HepG2 (cell line): Measurements from ENCODE around the gene PATZ1. TPM values are rescaled to one million over a fixed set of nuclear protein-coding genes. Genes with fewer than 3 reads are reported as not detected.
A peak's percentile ranks its signal among the peaks of the same experiment; 100 is the strongest.

Source experiments
- CCAR2 ChIP-seq: fragments of 200-400 bp; formaldehyde crosslinking; optimal IDR thresholded peaks from 2 replicates; pipeline ENCODE3; 2018; ENCODE audit warnings: low read depth, mild to moderate bottlenecking, low read length, moderate library complexity
- CSRNP2 ChIP-seq: sonication (generic); formaldehyde crosslinking; conservative IDR thresholded peaks from 2 replicates; pipeline ENCODE4 v1.8.0; 2022; ENCODE audit warnings: low read depth, missing genetic modification reagents
- ESRRA ChIP-seq: sonication (generic); formaldehyde crosslinking; IDR thresholded peaks from 2 replicates; pipeline ENCODE4 v1.5.1; 2020; ENCODE audit warnings: mild to moderate bottlenecking, low read depth, missing genetic modification reagents
- FIP1L1 ChIP-seq: fragments of 200-400 bp; formaldehyde crosslinking; IDR thresholded peaks from 2 replicates; pipeline ENCODE4 v1.6.1; 2018; ENCODE audit warnings: low read depth, mild to moderate bottlenecking, low read length, moderate library complexity, borderline replicate concordance; ENCODE audit not compliant: insufficient read depth
- FOXA1 ChIP-seq, 2 experiments: fragments of 450-650 bp in 1 of 2; sonication (generic) in 1 of 2; formaldehyde crosslinking in 1 of 2; IDR thresholded peaks; 2 replicates each; pipeline versions ENCODE4 v1.4.0 to v1.6.1; 2016 to 2020; ENCODE audit warnings: missing genetic modification reagents in 1 of 2
- GABPB1 ChIP-seq: IDR thresholded peaks from 2 replicates; pipeline ENCODE4 v1.6.1; 2016; ENCODE audit warnings: mild to moderate bottlenecking, missing genetic modification reagents, moderate library complexity, missing compliant biosample characterization
- GPBP1L1 ChIP-seq: sonication (generic); formaldehyde crosslinking; IDR thresholded peaks from 2 replicates; pipeline ENCODE4 v1.5.0; 2020; ENCODE audit warnings: mild to moderate bottlenecking, missing genetic modification reagents
- HMGXB4 ChIP-seq, 2 experiments: sonication (generic) in 1 of 2; formaldehyde crosslinking in 1 of 2; IDR thresholded peaks; 2 replicates each; pipeline versions ENCODE4 v1.4.0 to v1.6.1; 2018 to 2020; ENCODE audit warnings: missing genetic modification reagents in 2 of 2, borderline replicate concordance in 1 of 2, low read depth in 1 of 2, mild to moderate bottlenecking in 1 of 2, missing biosample characterization in 1 of 2
- KLF15 ChIP-seq: sonication (generic); formaldehyde crosslinking; IDR thresholded peaks from 2 replicates; pipeline ENCODE4 v1.8.1; 2023; ENCODE audit warnings: borderline replicate concordance, mild to moderate bottlenecking, inconsistent platforms, missing genetic modification reagents, mixed read lengths
- MED1 ChIP-seq: sonication (generic); formaldehyde crosslinking; IDR thresholded peaks from 2 replicates; pipeline ENCODE4 v1.4.0; 2020; ENCODE audit warnings: missing genetic modification reagents
- MLLT10 ChIP-seq: sonication (generic); formaldehyde crosslinking; IDR thresholded peaks from 2 replicates; pipeline ENCODE4 v1.4.0; 2020; ENCODE audit warnings: missing genetic modification reagents
- MXD4 ChIP-seq: IDR thresholded peaks from 2 replicates; pipeline ENCODE4 v1.6.1; 2016; ENCODE audit warnings: mild to moderate bottlenecking, missing biosample characterization, missing genetic modification reagents
- NCOA2 ChIP-seq: sonication (generic); formaldehyde crosslinking; IDR thresholded peaks from 2 replicates; pipeline ENCODE4 v1.8.0; 2022; ENCODE audit warnings: inconsistent platforms
- POLR2A ChIP-seq, 2 experiments: IDR thresholded peaks; 2 replicates each; pipeline ENCODE4 v1.6.1; 2011; ENCODE audit warnings: low read depth in 2 of 2, low read length in 2 of 2, mild to moderate bottlenecking in 1 of 2, moderate library complexity in 1 of 2; ENCODE audit not compliant: insufficient read depth in 1 of 2
- TBP ChIP-seq: sonication (generic); formaldehyde crosslinking; IDR thresholded peaks from 2 replicates; pipeline ENCODE4 v1.5.0; 2020; ENCODE audit warnings: missing genetic modification reagents
- ZFP36L2 ChIP-seq: sonication (generic); formaldehyde crosslinking; IDR thresholded peaks from 2 replicates; pipeline ENCODE4 v1.4.0; 2020; ENCODE audit warnings: missing genetic modification reagents
- ZNF232 ChIP-seq: sonication (generic); formaldehyde crosslinking; IDR thresholded peaks from 2 replicates; pipeline ENCODE4 v1.4.0; 2020; ENCODE audit warnings: missing genetic modification reagents, borderline replicate concordance
- ZNF44 ChIP-seq: sonication (generic); formaldehyde crosslinking; IDR thresholded peaks from 2 replicates; pipeline ENCODE4 v1.5.1; 2020; ENCODE audit warnings: mild to moderate bottlenecking, missing genetic modification reagents
- ZNF552 ChIP-seq: sonication (generic); formaldehyde crosslinking; IDR thresholded peaks from 2 replicates; pipeline ENCODE4 v1.9.0; 2022; ENCODE audit warnings: missing genetic modification reagents, mild to moderate bottlenecking, borderline replicate concordance
- ZNF629 ChIP-seq: sonication (generic); formaldehyde crosslinking; conservative IDR thresholded peaks from 2 replicates; pipeline ENCODE4 v1.5.0; 2020; ENCODE audit warnings: missing genetic modification reagents
- ZNF772 ChIP-seq: sonication (generic); formaldehyde crosslinking; IDR thresholded peaks from 2 replicates; pipeline ENCODE4 v1.5.0; 2020; ENCODE audit warnings: mild to moderate bottlenecking, missing genetic modification reagents
- ZNF816 ChIP-seq: sonication (generic); formaldehyde crosslinking; IDR thresholded peaks from 2 replicates; pipeline ENCODE4 v1.8.0; 2022; ENCODE audit warnings: missing genetic modification reagents, mild to moderate bottlenecking, borderline replicate concordance
- ZUFSP ChIP-seq: sonication (generic); formaldehyde crosslinking; IDR thresholded peaks from 2 replicates; pipeline ENCODE4 v1.9.0; 2021; ENCODE audit warnings: missing genetic modification reagents, mild to moderate bottlenecking, borderline replicate concordance
- polyA plus RNA-seq, 8 experiments: library from polyadenylated mRNA; depleted of rRNA in 3 of 8; stranded (reverse) in 7 of 8; unstranded in 1 of 8; fragments of >200 nt; fragmentation: Illumina TruSeq in 4 of 8; extraction: Trizol in 4 of 8; gene quantifications; 2 replicates each; pipeline versions ENCODE4 v1.2.1 to v1.2.3, GENCODE V29; 2011 to 2016; ENCODE audit warnings: low read depth in 4 of 8, missing spikeins in 1 of 8, mixed read lengths in 1 of 8; ENCODE audit not compliant: insufficient read depth in 1 of 8
- total RNA-seq, 5 experiments: library from RNA; depleted of rRNA; stranded (reverse); fragments of >200 nt; fragmentation: Illumina TruSeq; extraction: Trizol; gene quantifications; 2 replicates each; pipeline ENCODE4 v1.2.3, GENCODE V29; 2016; ENCODE audit warnings: low read depth in 1 of 5

Gene PATZ1
- total and polyA plus RNA-seq, 2 of the 13 experiments (the other 11 are each of a cell fraction or from before 2014, with no cell fraction given): 24.9 to 30.5 TPM

DNA sequence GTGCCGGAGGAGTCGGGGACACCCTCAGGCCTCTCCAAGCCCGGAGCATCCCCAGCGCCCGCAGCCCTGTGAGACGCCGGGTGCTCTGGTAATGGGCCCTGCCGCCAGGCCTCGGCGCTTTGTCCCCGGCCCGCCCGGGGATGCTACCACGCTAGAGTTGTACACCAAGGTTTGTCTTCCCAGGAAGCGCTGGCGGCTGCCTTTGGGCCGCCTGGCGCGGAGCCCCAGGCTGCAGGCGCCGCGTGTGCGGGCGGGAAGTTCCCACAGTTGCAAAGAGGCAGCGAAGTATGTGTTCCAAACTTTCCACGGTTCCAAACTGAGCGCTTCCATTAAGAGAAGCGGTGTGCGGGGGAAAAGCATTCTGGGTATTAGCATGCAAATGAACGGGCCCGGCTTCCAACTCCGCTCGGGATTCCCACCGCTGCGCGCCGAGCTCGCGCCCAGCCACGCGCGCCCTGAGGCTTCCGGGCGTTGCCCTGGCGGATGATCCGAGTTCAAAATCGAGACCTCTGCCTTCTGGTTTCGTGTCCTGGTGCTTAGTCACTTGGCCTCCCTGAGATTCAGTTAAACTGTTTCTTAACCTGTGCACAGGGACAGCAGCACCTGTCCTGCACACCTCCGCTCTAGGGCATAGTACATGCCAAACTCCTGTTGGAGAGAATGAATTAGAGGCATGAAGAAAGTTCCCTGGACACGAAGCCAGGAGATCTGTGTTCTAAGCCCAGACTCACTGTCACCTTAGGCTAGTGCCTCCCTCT lies 1.3 kb upstream of the PATZ1 start (continued):
- TF ChIP-seq HMGXB4 (CRISPR knock-in tag; IDR thresholded peaks at IDR 0.05; ENCODE audit: borderline replicate concordance in 1 of 2, low read depth in 1 of 2): peak in 1 of 2 experiments; percentile 50; a peak in 2 of 4 replicates
- no peak for TF ChIP-seq MLLT10
- TF ChIP-seq ZFP36L2: no peak
- TF ChIP-seq MED1: peak; percentile 39; the same call in 1 of the 2 replicates
- no peak for TF ChIP-seq ZNF552
- 0 out of 2 replicates have a peak, but pooled peaks have one; percentile 52 for TF ChIP-seq ZNF44 (CRISPR knock-in tag)
- TF ChIP-seq ZNF816 (CRISPR knock-in tag): peak; percentile 37; the same call in 1 of the 2 replicates
- no peak for TF ChIP-seq ZUFSP
- TF ChIP-seq POLR2A (IDR thresholded peaks at IDR 0.05; ENCODE audit: insufficient read depth in 1 of 2, low read depth in 2 of 2, low read length in 2 of 2): peak in 1 of 2 experiments; percentile 22; a peak in 3 of 4 replicates
- TF ChIP-seq TBP (CRISPR knock-in tag): no peak
- TF ChIP-seq FIP1L1: 0 out of 2 replicates have a peak, but pooled peaks have one; percentile 18
- no peak for TF ChIP-seq CSRNP2 (CRISPR knock-in tag)
- no peak for TF ChIP-seq NCOA2 (CRISPR knock-in tag)
- no peak for TF ChIP-seq ESRRA (CRISPR knock-in tag)
- no peak for TF ChIP-seq CCAR2
- TF ChIP-seq GPBP1L1 (CRISPR knock-in tag): no peak
- TF ChIP-seq MXD4: peak; percentile 52; the same call in 1 of the 2 replicates
- TF ChIP-seq KLF15: no peak
- no peak for TF ChIP-seq ZNF232
- no peak for TF ChIP-seq ZNF772 (CRISPR knock-in tag)
- TF ChIP-seq FOXA1 (IDR thresholded peaks at IDR 0.05): no peak
- no peak for TF ChIP-seq FOXA1 (CRISPR knock-in tag; IDR thresholded peaks at IDR 0.05)
- TF ChIP-seq ZNF629 (CRISPR knock-in tag): no peak
- peak; percentile 57; the same call in 1 of the 2 replicates for TF ChIP-seq GABPB1 (CRISPR knock-in tag)
